GM12874 (cell line): ENCODE results near the gene MRPL14.

Experiments used
- TF ChIP-seq, protein P1 (sequence below): IDR thresholded peaks from 2 replicates; pipeline ENCODE4 v1.5.1; 2011; ENCODE audit warnings: low read depth, mild to moderate bottlenecking, control low read depth, low read length, moderate library complexity; ENCODE audit not compliant: insufficient read depth

Gene MRPL14

DNA sequence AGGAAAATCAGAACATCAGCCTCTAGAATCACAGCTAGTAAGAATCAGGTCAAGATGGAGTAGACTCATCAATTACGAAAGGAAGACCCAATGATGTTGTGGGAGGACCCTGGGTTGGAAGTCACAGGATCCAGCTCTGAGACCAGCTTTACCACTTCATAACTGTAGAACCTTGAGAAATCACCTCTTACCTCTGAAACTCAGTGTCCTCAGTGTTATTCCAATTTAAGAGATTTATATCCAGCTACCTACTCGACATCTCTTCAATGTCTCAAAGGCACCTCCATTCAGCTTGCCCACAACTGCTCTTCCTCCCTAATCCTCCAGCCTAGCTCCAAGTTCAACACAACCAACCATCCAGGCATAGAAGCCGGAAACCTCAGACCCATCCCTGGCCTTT, 16.3 kb downstream of the MRPL14 start:
- TF ChIP-seq, protein P1, sequence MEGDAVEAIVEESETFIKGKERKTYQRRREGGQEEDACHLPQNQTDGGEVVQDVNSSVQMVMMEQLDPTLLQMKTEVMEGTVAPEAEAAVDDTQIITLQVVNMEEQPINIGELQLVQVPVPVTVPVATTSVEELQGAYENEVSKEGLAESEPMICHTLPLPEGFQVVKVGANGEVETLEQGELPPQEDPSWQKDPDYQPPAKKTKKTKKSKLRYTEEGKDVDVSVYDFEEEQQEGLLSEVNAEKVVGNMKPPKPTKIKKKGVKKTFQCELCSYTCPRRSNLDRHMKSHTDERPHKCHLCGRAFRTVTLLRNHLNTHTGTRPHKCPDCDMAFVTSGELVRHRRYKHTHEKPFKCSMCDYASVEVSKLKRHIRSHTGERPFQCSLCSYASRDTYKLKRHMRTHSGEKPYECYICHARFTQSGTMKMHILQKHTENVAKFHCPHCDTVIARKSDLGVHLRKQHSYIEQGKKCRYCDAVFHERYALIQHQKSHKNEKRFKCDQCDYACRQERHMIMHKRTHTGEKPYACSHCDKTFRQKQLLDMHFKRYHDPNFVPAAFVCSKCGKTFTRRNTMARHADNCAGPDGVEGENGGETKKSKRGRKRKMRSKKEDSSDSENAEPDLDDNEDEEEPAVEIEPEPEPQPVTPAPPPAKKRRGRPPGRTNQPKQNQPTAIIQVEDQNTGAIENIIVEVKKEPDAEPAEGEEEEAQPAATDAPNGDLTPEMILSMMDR = no peak

DNA sequence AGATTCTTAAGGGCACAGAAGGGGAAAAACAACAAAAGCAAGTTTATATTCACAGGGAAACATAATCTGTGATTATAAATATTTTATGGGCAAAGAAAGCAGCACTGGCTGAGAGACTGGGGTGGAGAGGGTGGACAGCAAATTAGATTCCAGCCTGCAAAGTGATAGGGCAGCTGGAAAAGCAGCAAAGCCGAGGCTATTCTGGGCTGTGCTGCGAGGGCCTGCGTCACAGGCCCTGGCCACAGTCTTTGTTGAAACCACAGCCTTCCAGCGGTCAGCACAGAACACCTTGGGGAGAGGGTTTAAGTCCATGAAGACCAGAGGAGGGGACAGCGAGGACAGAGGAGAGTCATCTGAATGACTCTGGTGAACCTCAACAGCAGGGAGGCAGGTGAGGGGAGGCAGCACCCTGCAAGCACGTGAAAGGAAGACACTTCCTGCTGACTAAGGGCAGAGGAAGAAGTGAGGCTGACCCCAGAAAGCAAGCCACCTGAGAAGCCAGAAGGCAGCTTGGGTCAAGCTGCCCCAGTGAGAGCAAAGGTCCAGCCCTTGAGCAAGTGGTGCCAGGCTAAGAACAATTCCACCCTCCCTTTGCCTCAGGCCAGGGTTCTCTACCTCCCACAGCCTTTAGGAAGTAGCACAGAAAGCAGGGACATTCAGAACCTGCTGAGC, 17.1 kb downstream of the MRPL14 start:
- TF ChIP-seq, protein P1 = no peak

DNA sequence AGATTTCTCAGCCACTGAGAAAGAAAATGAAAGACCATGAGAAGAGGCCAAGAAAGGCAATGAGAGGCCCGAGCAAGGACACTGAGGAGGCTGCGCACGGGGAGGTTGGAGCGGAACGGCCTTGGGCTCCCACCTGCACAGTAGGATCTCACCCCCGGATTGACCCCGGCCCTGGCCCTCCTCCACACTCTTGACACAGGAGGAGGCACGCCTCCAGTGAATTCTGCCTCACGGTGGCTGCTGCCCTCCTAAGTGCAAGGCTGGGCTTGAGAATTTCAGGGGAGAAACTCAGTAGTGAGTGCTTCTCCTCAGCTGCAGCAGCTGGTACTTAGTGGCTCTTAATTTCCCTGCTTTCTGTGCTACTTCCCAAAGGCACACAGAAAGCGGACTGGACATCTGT, 18.0 kb downstream of the MRPL14 start:
- TF ChIP-seq, protein P1 = no peak

DNA sequence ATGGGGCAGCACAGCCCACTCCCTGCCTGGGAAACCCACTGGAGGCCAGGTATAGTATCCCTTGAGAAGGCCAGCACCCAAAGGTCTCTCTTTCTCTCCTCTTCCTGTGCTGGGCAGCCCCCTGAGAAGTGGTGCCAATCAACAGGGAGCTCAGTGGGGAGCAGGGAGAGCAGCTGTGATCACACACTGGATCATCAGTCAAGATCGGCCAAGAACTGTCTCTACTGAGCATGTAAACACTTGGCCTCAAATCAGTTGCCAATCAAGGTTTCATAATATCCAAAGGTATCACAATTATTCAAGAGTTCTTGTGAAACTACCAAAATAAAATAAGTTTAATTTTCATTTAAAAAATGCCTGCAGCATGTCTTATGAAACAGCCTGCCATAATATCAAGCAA, 18.8 kb downstream of the MRPL14 start:
- TF ChIP-seq, protein P1 = no peak

DNA sequence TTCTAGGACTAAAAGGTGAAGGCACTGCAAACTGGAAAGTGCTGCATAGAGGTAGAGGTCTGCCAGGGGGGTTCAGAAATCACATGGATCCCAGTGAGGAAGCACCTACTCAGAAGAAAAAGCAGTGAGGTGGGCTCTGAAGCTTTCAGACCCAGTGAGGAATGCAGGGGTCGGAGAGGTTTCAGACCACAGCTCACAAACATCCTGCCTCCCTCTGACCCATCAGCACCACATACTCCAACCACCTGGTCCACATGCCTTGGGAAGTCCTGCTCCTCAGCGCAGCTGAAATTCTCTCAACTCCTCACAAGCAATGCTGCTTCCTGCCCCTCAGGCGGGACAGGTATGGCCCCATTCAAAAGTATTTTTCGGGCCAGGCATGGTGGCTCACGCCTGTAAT, 20.2 kb downstream of the MRPL14 start:
- TF ChIP-seq, protein P1 = no peak

DNA sequence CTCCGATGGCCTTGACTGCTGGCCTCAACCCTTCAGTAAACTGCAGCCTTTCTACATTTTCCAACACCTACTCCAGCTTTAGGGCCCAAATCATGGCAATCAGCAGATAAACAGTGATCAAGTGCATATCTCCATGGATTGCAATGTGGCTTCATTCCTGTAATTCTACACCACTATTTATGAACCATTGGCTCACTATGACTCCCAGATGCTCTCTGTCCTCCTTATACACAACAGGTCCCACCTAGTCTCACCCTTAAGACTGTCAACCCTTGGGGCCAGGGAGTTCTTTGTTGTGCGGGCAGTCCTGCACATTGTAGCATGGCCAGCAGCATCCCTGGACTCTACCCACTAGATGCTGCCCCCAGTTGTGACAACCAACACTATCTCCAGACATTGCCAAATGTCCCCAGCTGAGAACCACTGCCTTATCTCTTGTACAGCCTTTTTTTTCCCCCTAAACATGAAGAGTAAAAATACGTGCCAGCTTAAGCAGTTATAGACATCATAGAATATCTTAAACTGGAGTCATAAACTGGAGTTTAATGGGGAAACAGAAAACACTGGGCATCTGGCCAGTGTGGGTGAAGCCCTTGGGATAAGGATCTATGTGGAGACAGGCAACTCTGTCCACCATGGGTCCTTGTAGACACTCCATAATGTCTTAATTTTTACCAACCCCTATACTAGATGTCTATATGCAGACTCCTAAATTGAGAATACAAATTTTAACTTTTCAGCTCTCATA, 21.1 kb downstream of the MRPL14 start:
- TF ChIP-seq, protein P1 = no peak

DNA sequence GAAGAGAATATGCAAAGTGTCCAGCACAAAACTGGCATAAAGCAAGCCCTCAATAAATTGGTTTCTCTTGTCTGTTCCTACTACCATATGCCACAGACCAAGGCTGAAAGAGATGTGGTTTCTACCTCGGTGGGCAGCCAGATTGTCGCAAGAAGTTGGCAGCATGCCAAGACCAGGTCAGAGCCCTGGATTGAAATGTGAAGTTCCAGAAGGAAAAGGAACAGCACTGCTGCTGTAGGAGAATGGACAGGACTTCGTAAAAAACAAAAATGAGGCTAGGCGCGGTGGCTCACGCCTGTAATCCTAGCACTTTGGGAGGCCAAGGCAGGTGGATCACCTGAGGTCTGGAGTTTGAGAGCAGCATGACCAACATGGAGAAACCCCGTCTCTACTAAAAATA, 22.1 kb downstream of the MRPL14 start:
- TF ChIP-seq, protein P1 = no peak
